Thyroid gland (tissue), 4 donors: ENCODE data around the gene NUDT16. TPM values are rescaled to one million over a fixed set of nuclear protein-coding genes. Genes with fewer than 3 reads are reported as not detected.

ENCODE experiments used
- DNase-seq, 2 donors: peaks; one replicate each; pipeline ENCODE4 v3.0.0-alpha.2; 2019
- H3K27ac ChIP-seq, 3 donors: fragments of 200-600 bp; sonication (generic); 1 replicate in 2 of 3; 2 replicates in 1 of 3; pipeline ENCODE4 v1.5.1; 2016 to 2019; ENCODE audit warnings: mild to moderate bottlenecking in 1 of 3, moderate library complexity in 1 of 3
- H3K27me3 ChIP-seq: fragments of 200-600 bp; sonication (generic); one replicate; pipeline ENCODE4 v1.5.1; 2019
- H3K36me3 ChIP-seq, 2 donors: fragments of 200-600 bp; sonication (generic); one replicate each; pipeline ENCODE4 v1.5.1; 2016 to 2019
- H3K4me1 ChIP-seq, 2 donors: fragments of 200-600 bp; sonication (generic); one replicate each; pipeline ENCODE4 v1.5.1; 2017 to 2019
- H3K4me3 ChIP-seq, 3 donors: fragments of 200-600 bp; sonication (generic); replicated peaks in 1 of 3; 1 replicate in 2 of 3; 2 replicates in 1 of 3; pipeline ENCODE4 v1.5.1; 2016; ENCODE audit warnings: mild to moderate bottlenecking in 1 of 3
- H3K9me3 ChIP-seq: fragments of 200-600 bp; sonication (generic); one replicate; pipeline ENCODE4 v1.5.1; 2017
- POLR2A ChIP-seq, 2 donors: fragments of 450-650 bp; IDR thresholded peaks; one replicate each; pipeline ENCODE4 v1.6.1; 2017; ENCODE audit warnings: antibody characterized with exemption in 2 of 2, mild to moderate bottlenecking in 2 of 2, moderate library complexity in 1 of 2
- WGBS, 2 donors: methylation state at CpG; one replicate each; pipeline ENCODE4 v1.1.5; 2017; 5-methylcytosine and 5-hydroxymethylcytosine counted together
- intact Hi-C: fragments of 100-400 bp; cut with DNase I; formaldehyde crosslinking; loops from one replicate; pipeline ENCODE4 v1.15.1; 2023
- total RNA-seq, 4 donors: library from RNA; depleted of rRNA; stranded (reverse); fragments of >200 nt; gene quantifications; one replicate each; pipeline ENCODE4 v1.2.3, GENCODE V29; 2016
- TF ChIP-seq, protein P1 (sequence below), 6 experiments: fragments of 200-600 bp in 3 of 6; fragments of 450-650 bp in 3 of 6; sonication (generic) in 3 of 6; IDR thresholded peaks; one replicate each; pipeline ENCODE4 v1.5.1; 2016 to 2019; ENCODE audit warnings: antibody characterized with exemption in 6 of 6, mild to moderate bottlenecking in 2 of 6, inconsistent platforms in 1 of 6, moderate library complexity in 1 of 6

NUDT16 gene
- total RNA-seq, 4 donors from 2014 or later = 30.7 to 37.5 (median 34.4) TPM

DNA sequence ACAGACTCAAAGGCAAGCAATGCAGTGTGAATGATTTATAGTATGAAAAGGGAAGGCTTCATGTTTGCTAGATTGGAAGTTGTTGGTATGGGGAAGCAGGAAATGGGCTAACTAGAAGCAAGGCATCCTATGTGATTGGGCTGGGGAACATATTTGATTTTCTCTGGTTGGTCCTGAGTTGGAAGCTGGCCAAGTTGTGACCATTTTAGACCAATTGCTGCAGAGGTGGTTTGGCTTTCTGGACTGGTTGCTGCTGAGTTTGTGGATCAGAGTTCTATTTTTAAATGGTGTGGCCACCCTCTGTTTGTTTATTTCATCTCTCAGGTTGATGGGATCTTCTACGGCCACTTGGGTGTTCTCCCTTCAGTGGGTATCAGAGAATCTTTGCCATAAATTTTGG lies 39.7 kb downstream of the NUDT16 start:
- Histone ChIP-seq H3K27ac (no peak overlapping the region), H3K4me3 (no peak overlapping the region), H3K9me3 (no peaks in the 10 kb centered on the region), H3K36me3 (no peaks in the 10 kb centered on the region), H3K4me1 (no peaks in the 10 kb centered on the region), H3K27me3 (no peaks in the 10 kb centered on the region)
- TF ChIP-seq, protein P1, sequence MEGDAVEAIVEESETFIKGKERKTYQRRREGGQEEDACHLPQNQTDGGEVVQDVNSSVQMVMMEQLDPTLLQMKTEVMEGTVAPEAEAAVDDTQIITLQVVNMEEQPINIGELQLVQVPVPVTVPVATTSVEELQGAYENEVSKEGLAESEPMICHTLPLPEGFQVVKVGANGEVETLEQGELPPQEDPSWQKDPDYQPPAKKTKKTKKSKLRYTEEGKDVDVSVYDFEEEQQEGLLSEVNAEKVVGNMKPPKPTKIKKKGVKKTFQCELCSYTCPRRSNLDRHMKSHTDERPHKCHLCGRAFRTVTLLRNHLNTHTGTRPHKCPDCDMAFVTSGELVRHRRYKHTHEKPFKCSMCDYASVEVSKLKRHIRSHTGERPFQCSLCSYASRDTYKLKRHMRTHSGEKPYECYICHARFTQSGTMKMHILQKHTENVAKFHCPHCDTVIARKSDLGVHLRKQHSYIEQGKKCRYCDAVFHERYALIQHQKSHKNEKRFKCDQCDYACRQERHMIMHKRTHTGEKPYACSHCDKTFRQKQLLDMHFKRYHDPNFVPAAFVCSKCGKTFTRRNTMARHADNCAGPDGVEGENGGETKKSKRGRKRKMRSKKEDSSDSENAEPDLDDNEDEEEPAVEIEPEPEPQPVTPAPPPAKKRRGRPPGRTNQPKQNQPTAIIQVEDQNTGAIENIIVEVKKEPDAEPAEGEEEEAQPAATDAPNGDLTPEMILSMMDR (IDR thresholded peaks at IDR 0.05) = no peak
- no peak for TF ChIP-seq POLR2A (IDR thresholded peaks at IDR 0.05)
- 85 to 100% methylated on average over 1 of the region's 1 CpG for WGBS, 2 donors
- DNase-seq = no peak
- intact Hi-C loops = no loop called here

DNA sequence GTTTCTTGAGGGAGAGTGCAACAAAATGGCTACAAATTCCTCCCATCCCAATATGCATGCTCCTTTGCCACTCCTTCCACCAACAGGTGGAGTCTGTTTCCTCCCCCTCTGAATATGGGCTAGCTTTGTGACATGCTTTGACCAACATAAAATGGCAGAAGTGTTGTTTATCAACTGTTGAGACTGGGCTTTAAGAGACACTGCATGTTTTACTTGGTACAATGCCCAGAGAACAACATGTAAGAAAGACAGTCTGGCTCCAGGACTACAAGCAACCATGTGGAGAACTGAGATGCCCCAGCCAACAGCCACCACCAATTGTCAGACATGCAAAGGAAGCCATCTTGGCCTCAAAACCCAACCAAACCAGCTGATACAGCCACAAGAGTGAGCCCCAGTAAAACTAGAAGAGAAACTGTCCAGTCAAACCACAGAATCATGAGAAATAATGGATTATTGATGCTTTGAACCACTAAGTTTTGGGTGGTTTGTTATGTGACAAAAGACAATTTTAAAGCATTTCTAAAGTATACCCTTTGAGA lies 40.5 kb downstream of the NUDT16 start:
- Histone ChIP-seq H3K27ac (no peak overlapping the region), H3K27me3 (no peaks in the 10 kb centered on the region), H3K36me3 (no peaks in the 10 kb centered on the region), H3K4me3 (no peak overlapping the region), H3K4me1 (no peaks in the 10 kb centered on the region), H3K9me3 (no peaks in the 10 kb centered on the region)
- intact Hi-C loops = no loop called here
- TF ChIP-seq POLR2A (IDR thresholded peaks at IDR 0.05) = no peak
- TF ChIP-seq, protein P1 (IDR thresholded peaks at IDR 0.05) = no peak
- DNase-seq = no peak

DNA sequence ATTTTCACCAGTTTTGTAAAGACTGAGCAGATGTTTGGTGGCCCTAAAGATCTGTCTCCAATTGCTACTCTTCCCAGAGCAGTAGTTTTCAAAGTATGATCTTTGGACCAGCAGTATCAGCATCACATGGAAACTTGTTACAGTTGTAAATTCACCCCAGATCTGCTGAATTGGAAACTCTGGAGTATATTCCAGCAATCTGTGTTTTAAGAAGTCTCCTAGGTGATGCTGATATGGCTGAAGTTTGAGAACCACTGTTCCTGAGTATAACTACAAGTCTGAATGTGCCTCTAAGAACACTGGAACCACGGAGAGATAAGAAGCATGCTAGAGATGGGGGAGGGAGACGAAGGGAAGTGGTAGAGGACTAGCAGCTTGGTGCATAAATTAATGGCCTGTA lies 45.7 kb downstream of the NUDT16 start:
- Histone ChIP-seq H3K27me3 (no peaks in the 10 kb centered on the region), H3K36me3 (no peaks in the 10 kb centered on the region), H3K4me1 (no peaks in the 10 kb centered on the region), H3K9me3 (no peaks in the 10 kb centered on the region), H3K4me3 (no peak overlapping the region), H3K27ac (no peak overlapping the region)
- TF ChIP-seq POLR2A (IDR thresholded peaks at IDR 0.05) = no peak
- TF ChIP-seq, protein P1 (IDR thresholded peaks at IDR 0.05) = no peak
- WGBS, 2 donors = 62 to 73% methylated on average over 2 of the region's 2 CpGs
- intact Hi-C loops = no loop called here
- no peak for DNase-seq

DNA sequence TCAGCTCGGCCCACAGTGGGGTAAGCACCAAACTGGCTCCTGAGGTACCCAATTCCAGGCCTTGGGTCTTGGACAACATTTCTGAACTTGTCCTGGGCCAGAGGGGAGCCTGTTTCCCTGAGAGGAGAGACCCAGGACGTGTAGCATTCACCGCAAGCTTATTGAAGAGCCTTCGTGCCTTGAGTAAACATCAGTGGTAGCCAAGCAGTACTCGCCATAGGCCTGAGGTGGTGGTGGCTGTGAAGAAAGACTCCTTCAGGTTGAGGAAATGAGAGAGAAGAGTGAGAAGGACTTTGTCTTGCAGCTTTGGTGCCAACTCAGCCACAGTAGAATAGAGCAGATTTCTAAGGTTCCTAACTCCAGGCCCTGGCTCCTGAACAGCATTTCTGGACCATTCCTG lies 50.2 kb downstream of the NUDT16 start:
- no peaks in the 10 kb centered on the region for H3K4me1 ChIP-seq
- no peaks in the 10 kb centered on the region for H3K36me3 ChIP-seq
- 62% methylated on average over 5 of the region's 5 CpGs for WGBS, 2 donors
- intact Hi-C loops = no loop called here
- H3K9me3 ChIP-seq = no peaks in the 10 kb centered on the region
- H3K27ac ChIP-seq = no peak overlapping the region
- no peak for DNase-seq
- TF ChIP-seq, protein P1 (IDR thresholded peaks at IDR 0.05) = no peak
- TF ChIP-seq POLR2A (IDR thresholded peaks at IDR 0.05) = no peak
- H3K27me3 ChIP-seq = no peaks in the 10 kb centered on the region
- no peak overlapping the region for H3K4me3 ChIP-seq

DNA sequence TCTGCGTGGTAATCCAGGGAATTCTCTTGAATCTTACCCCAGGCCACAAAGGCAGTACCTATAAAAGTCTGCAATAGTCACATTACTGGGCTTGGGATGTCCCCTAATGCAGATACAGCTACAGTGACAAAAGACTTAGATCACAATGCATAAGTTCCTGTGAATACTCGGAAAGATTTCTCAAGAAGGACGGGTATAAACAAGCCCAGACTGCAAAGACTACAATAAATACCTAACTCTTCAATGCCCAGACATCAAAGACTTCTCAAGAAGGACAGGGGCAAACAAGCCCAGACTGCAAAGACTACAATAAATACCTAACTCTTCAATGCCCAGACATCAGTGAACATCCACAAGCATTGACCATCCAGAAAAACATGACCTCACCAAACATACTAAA lies 50.9 kb downstream of the NUDT16 start:
- Histone ChIP-seq H3K27ac (no peak overlapping the region), H3K27me3 (no peaks in the 10 kb centered on the region), H3K36me3 (no peaks in the 10 kb centered on the region), H3K4me3 (no peak overlapping the region), H3K9me3 (no peaks in the 10 kb centered on the region), H3K4me1 (no peaks in the 10 kb centered on the region)
- DNase-seq = no peak
- intact Hi-C loops = no loop called here
- no peak for TF ChIP-seq POLR2A (IDR thresholded peaks at IDR 0.05)
- TF ChIP-seq, protein P1 (IDR thresholded peaks at IDR 0.05) = no peak
- 58 to 68% methylated on average over 3 of the region's 3 CpGs for WGBS, 2 donors
